IgD-negative memory B cell (primary cell): ENCODE results near the gene ZCCHC2. TPM values are rescaled to one million over a fixed set of nuclear protein-coding genes. Genes with fewer than 3 reads are reported as not detected.

Experiments
- H3K27ac Mint-ChIP-seq, 3 donors: one replicate each; pipeline ENCODE4 v1.8.0; 2020 to 2022; ENCODE audit warnings: mild to moderate bottlenecking in 3 of 3, mixed read lengths in 3 of 3, moderate library complexity in 1 of 3
- H3K27me3 Mint-ChIP-seq: one replicate; pipeline ENCODE4 v1.8.0; 2021; ENCODE audit warnings: mixed read lengths
- H3K36me3 Mint-ChIP-seq: one replicate; pipeline ENCODE4 v1.8.0; 2020; ENCODE audit warnings: mild to moderate bottlenecking, mixed read lengths
- H3K4me1 Mint-ChIP-seq, 3 donors: one replicate each; pipeline ENCODE4 v1.8.0; 2020 to 2022; ENCODE audit warnings: mixed read lengths in 3 of 3, mild to moderate bottlenecking in 1 of 3
- H3K4me3 Mint-ChIP-seq, 4 donors: one replicate each; pipeline ENCODE4 v1.8.0; 2020 to 2022; ENCODE audit warnings: mild to moderate bottlenecking in 4 of 4, mixed read lengths in 4 of 4, moderate library complexity in 3 of 4
- H3K9me3 Mint-ChIP-seq, 3 donors: one replicate each; pipeline ENCODE4 v1.8.0; 2020 to 2021; ENCODE audit warnings: mixed read lengths in 3 of 3, mild to moderate bottlenecking in 1 of 3
- polyA plus RNA-seq: library from polyadenylated mRNA; unstranded; fragments of 300-500 nt; fragmentation: Illumina TruSeq; gene quantifications from one replicate; pipeline ENCODE4 v1.2.3, GENCODE V29; 2021

ZCCHC2 gene
- polyA plus RNA-seq, 1 donor from 2014 or later: 2.9 TPM

DNA sequence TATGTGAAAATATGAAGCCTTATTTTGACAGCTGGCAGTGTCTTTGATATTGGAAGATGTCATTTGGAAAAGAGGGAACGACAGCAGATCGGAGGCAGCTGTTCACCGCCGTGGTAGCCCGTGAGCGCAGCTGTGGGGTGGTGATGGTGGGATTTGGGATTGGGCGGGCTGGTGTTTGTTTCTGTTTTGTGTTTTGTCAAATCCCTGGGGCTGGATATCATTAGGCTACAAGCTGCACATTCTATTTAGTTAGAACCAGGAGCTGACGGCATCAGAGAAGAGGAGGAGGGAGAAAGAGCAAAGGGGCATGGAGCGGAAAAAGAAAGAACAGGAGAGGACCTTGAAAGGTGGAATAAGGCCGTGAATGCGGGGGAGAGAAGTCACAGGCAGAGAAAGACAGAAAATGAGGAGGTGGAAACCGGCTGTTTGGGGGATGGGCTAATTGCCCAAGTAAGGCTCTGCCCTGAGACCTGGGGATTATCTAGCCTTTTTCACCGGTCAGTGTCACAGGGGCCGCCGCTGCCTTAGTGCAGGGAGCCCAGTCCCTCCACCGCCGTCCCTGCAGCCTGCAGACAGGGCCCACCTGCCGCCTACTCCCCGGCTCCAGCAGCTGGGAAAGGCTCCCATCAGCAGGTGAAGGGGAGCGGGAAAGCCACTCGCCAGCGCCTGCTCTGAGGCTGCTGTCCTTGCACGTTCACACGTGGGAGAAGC, 88.0 kb downstream of the ZCCHC2 start:
- H3K4me3 Mint-ChIP-seq: no peak overlapping the region
- H3K27ac Mint-ChIP-seq: no peak overlapping the region
- H3K4me1 Mint-ChIP-seq: peaks cover 4 to 9% (median 6%) of the 10 kb centered on the region in 3 donors
- peaks cover 4% of the 10 kb centered on the region for H3K36me3 Mint-ChIP-seq
- H3K9me3 Mint-ChIP-seq: peaks cover 0 to 2% (median 0%) of the 10 kb centered on the region in 3 donors
- peaks cover 7% of the 10 kb centered on the region for H3K27me3 Mint-ChIP-seq

DNA sequence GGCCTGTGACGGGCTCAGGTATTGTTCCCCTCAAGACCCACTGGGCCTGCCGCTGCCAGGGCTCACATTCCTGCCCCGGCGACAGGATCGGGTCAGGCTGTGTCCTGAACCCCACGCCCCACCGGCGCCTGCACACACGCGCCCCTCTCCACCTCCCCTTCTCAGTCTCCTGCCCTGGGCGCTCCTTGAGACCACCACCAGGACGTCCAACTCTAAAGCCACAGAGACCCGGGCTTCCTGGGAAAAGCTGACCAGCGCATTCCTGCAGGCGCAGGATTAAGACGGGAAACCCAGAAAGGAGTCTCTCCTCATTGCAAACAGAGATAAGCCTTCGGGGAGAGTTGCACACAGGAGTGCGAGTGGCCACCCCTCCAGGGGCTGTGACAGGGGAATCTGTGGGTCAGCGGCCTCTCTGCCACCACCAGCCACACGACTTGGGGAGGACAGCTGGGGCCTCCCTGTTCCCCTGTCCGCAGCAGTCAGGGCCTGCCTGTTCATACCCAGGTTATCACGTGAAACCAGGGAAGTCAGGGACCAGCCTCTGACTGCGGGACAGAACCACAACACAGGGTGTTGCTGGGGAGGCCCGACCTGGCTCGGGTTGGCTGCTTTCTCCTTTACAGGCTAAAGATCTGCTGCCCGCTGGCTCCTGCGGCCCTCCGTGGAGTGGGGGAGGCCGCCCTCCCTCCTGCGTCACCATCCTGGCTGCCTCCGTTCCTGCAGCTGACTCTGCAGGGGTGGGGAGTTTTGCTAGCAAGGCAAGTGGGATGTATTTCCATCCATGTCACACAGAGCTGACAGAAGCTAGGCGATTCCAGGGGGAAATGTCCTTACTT, 88.8 kb downstream of the ZCCHC2 start:
- peaks cover 0 to 2% (median 0%) of the 10 kb centered on the region in 3 donors for H3K9me3 Mint-ChIP-seq
- H3K4me3 Mint-ChIP-seq: no peak overlapping the region
- H3K4me1 Mint-ChIP-seq: peaks cover 4 to 9% (median 6%) of the 10 kb centered on the region in 3 donors
- H3K27me3 Mint-ChIP-seq: peaks cover 12% of the 10 kb centered on the region
- H3K27ac Mint-ChIP-seq: no peak overlapping the region
- H3K36me3 Mint-ChIP-seq: peaks cover 4% of the 10 kb centered on the region

DNA sequence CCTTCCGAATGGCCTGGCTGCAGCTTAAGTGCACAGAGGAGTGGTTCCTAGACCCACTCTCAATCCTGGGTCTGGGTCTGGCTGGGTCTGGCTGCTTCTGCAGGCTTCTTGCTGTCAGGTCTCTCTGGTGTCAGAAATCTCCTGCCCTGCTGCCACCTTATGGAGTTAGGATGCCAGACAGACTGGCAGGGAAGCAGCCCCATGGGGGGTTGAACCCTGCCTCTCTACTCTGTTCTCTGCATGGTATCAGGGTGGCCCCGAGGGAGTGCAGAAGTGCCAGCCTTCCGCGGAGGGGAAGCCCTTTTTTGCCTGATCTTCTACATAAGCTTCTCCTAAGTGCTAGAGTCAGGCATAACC, 89.4 kb downstream of the ZCCHC2 start:
- peaks cover 4 to 9% (median 6%) of the 10 kb centered on the region in 3 donors for H3K4me1 Mint-ChIP-seq

DNA sequence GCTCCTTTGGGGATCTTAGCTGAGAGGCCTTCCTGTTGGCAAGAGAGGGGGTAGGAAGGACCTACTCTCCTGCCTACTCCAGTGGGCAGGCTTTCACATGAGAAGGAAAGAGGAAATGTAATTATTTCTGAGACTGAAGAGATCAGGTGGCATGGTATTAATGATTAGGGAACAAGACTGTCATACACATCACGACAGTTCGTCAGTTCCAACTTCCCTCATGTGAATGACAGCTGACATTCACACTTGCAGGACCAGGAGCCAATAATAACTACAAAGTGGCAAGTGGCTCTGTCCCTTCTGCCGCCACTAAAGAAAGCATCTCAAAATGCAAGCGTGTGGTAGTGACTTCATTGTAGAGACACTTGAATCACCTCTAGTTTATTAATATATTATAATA, 90.0 kb downstream of the ZCCHC2 start:
- H3K4me3 Mint-ChIP-seq: no peak overlapping the region
- no peak overlapping the region for H3K27ac Mint-ChIP-seq
- peaks cover 0 to 2% (median 0%) of the 10 kb centered on the region in 3 donors for H3K9me3 Mint-ChIP-seq
- peaks cover 4% of the 10 kb centered on the region for H3K36me3 Mint-ChIP-seq
- peaks cover 12% of the 10 kb centered on the region for H3K27me3 Mint-ChIP-seq
- peaks cover 4 to 9% (median 6%) of the 10 kb centered on the region in 3 donors for H3K4me1 Mint-ChIP-seq

More for the DNA sequence above, 89.4 kb downstream of the ZCCHC2 start:
- Mint-ChIP-seq H3K9me3 (peaks cover 0 to 2% (median 0%) of the 10 kb centered on the region in 3 donors), H3K27me3 (peaks cover 12% of the 10 kb centered on the region), H3K36me3 (peaks cover 4% of the 10 kb centered on the region), H3K27ac (no peak overlapping the region), H3K4me3 (no peak overlapping the region)

DNA sequence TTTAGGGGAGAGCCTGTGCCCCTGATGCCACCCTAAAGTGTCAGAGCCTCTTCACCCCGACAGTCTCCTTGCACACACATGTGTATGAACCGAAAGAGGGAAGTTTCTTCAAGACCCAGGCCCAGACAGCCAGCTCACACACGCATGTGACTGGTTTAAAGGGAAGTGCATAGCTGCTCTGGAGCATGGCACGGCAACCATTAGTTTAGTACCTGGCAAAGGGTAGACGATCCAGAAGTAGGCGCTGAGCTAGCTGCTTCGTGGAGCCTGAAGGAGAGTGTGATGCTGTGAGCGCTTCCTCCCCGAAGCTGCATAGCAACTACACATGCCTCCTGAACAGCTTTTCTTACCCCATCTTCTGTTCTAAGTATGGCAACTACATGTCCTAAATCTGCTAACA, 91.7 kb downstream of the ZCCHC2 start:
- Mint-ChIP-seq H3K36me3 (peaks cover 4% of the 10 kb centered on the region), H3K27ac (no peak overlapping the region), H3K9me3 (peaks cover 0 to 2% (median 0%) of the 10 kb centered on the region in 3 donors), H3K4me3 (no peak overlapping the region), H3K27me3 (peaks cover 14% of the 10 kb centered on the region), H3K4me1 (peaks cover 4 to 9% (median 6%) of the 10 kb centered on the region in 3 donors)

DNA sequence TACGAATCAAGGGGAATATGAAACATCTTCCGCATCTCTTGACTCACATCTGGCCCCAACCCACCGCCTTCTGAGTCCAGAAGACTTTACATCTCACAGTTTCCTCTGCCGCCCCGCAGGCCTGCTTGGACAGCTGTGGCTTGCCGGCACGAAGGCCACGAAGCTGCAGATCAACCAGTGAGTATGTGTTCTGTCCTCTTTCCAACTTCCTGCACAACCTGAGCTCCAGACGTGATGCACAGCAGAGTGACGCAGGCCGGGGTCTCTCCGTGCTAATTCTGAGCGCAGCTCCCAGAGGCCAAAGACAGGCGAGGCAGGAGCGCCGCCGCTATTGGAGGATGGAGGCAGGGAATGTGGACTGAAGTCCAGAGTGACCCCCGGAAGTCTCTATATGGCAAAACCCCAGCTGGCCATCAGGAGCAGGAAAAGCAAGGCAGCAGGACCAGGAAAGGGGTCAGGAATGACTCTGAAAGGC, 93.5 kb downstream of the ZCCHC2 start:
- no peak overlapping the region for H3K27ac Mint-ChIP-seq
- H3K9me3 Mint-ChIP-seq: peaks cover 0 to 2% (median 0%) of the 10 kb centered on the region in 3 donors
- H3K4me3 Mint-ChIP-seq: peak overlapping the region in 1 of 4 donors; percentile 71
- peaks cover 4% of the 10 kb centered on the region for H3K36me3 Mint-ChIP-seq
- H3K27me3 Mint-ChIP-seq: peaks cover 14% of the 10 kb centered on the region
- H3K4me1 Mint-ChIP-seq: peaks cover 4 to 9% (median 6%) of the 10 kb centered on the region in 3 donors

GRCh38 chr18:62617793-62618591, 95.2 kb downstream of the ZCCHC2 start:
- H3K9me3 Mint-ChIP-seq: peaks cover 0 to 2% (median 0%) of the 10 kb centered on the region in 3 donors
- no peak overlapping the region for H3K4me3 Mint-ChIP-seq
- H3K36me3 Mint-ChIP-seq: peaks cover 2% of the 10 kb centered on the region
- peaks cover 3 to 4% (median 3%) of the 10 kb centered on the region in 3 donors for H3K4me1 Mint-ChIP-seq
- H3K27me3 Mint-ChIP-seq: peaks cover 9% of the 10 kb centered on the region
- H3K27ac Mint-ChIP-seq: no peak overlapping the region

DNA sequence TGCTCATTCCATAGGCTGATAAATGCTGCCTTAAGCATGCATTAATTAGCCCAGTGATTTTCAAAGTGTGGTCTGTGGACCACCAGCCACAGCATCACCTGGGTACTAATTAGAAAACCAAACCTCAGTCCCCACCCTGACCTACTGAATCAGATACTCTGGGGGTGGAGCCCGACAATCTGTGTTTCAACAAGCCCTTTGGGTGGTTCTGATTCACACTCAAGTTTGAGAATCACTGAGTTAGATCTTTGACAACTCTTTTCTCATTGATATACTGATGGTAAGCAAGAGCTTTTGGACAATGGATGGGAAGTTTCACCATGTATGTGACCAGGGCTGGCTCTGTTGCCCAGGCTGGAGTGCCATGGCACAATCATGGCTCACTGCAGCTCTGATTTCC, 95.9 kb downstream of the ZCCHC2 start:
- H3K9me3 Mint-ChIP-seq: peaks cover 0 to 2% (median 0%) of the 10 kb centered on the region in 3 donors
- H3K4me3 Mint-ChIP-seq: no peak overlapping the region
- H3K27me3 Mint-ChIP-seq: peaks cover 9% of the 10 kb centered on the region
- H3K4me1 Mint-ChIP-seq: no peaks in the 10 kb centered on the region
- no peak overlapping the region for H3K27ac Mint-ChIP-seq
- H3K36me3 Mint-ChIP-seq: no peaks in the 10 kb centered on the region

GRCh38 chr18:62621546-62621945, 98.7 kb downstream of the ZCCHC2 start:
- Mint-ChIP-seq H3K36me3 (no peaks in the 10 kb centered on the region), H3K9me3 (no peaks in the 10 kb centered on the region), H3K4me1 (no peaks in the 10 kb centered on the region), H3K27ac (no peak overlapping the region), H3K4me3 (no peak overlapping the region), H3K27me3 (peaks cover 3% of the 10 kb centered on the region)

DNA sequence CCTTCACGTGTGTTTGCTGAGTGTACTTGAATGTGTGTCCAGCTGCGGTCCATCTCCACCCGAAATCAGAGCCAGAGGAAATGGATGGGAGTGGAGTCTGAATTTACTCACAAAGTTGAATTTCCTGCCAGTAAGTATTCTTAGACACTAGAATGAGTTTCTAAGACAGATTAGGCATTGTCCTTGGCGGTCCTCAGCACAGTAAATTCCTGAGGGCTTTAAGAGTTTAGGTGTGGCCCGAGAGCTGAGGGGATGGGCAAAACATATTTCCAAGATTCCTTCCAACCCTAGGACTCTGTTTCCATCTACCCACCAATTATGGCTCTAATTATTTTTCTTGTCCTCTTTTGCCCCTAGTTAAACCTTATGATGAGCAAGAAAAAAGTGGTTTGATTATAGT, 102.2 kb downstream of the ZCCHC2 start:
- Mint-ChIP-seq H3K36me3 (no peaks in the 10 kb centered on the region), H3K9me3 (peaks cover 0 to 2% (median 0%) of the 10 kb centered on the region in 3 donors), H3K4me1 (no peaks in the 10 kb centered on the region), H3K4me3 (no peak overlapping the region), H3K27me3 (no peaks in the 10 kb centered on the region), H3K27ac (no peak overlapping the region)

Other genes with a start within 250 kb of the ZCCHC2 start
- not detected for gene TNFRSF11A, start 197.7 kb upstream of the ZCCHC2 start, polyA plus RNA-seq
- gene PHLPP1, start 192.5 kb downstream of the ZCCHC2 start, polyA plus RNA-seq: 0.83 TPM